Astrocyte (in vitro differentiated cells and primary cell): ENCODE measurements around the gene ARHGEF10L. TPM values are rescaled to one million over a fixed set of nuclear protein-coding genes. Genes with fewer than 3 reads are reported as not detected.

Experiments used
- DNase-seq: peaks from one replicate; pipeline ENCODE4 v3.0.0-alpha.2; 2010; ENCODE audit warnings: low read depth
- FAIRE-seq: peaks from 2 replicates; lab custom pipeline; 2011; peaks lifted over from hg19 to GRCh38; lab: Jason Lieb, UNC
- H2AFZ ChIP-seq: 2 replicates; pipeline ENCODE4 v1.6.0; 2012; ENCODE audit warnings: low read depth, low read length, inconsistent platforms
- H3K27ac ChIP-seq: 2 replicates; pipeline ENCODE4 v1.5.1; 2011; ENCODE audit warnings: low read depth, low read length, inconsistent platforms
- H3K27me3 ChIP-seq: 2 replicates; pipeline ENCODE4 v1.6.0; 2011; ENCODE audit warnings: low read length, inconsistent platforms; ENCODE audit not compliant: insufficient read depth
- H3K36me3 ChIP-seq: 2 replicates; pipeline ENCODE4 v1.5.1; 2011; ENCODE audit warnings: low read length, inconsistent platforms; ENCODE audit not compliant: insufficient read depth
- H3K4me1 ChIP-seq: 2 replicates; pipeline ENCODE4 v1.5.1; 2011; ENCODE audit warnings: low read length, inconsistent platforms; ENCODE audit not compliant: insufficient read depth
- H3K4me2 ChIP-seq: 2 replicates; pipeline ENCODE4 v1.6.0; 2012; ENCODE audit warnings: low read length, inconsistent platforms
- H3K4me3 ChIP-seq: 2 replicates; pipeline ENCODE4 v1.5.1; 2011; ENCODE audit warnings: low read depth, mild to moderate bottlenecking, low read length, inconsistent platforms; ENCODE audit not compliant: insufficient read depth
- H3K79me2 ChIP-seq: 2 replicates; pipeline ENCODE4 v1.6.0; 2012; ENCODE audit warnings: mild to moderate bottlenecking, low read length, inconsistent platforms; ENCODE audit not compliant: insufficient read depth
- H3K9ac ChIP-seq: 2 replicates; pipeline ENCODE4 v1.6.0; 2012; ENCODE audit warnings: mild to moderate bottlenecking, low read length, inconsistent platforms
- H3K9me3 ChIP-seq: 2 replicates; pipeline ENCODE4 v1.5.1; 2012; ENCODE audit warnings: low read depth, mild to moderate bottlenecking, low read length, inconsistent platforms; ENCODE audit not compliant: insufficient read depth
- H4K20me1 ChIP-seq: 2 replicates; pipeline ENCODE4 v1.6.0; 2012; ENCODE audit warnings: low read length, inconsistent platforms; ENCODE audit not compliant: insufficient read depth
- H3K27ac Mint-ChIP-seq: one replicate; pipeline ENCODE4 v1.8.0; 2021; ENCODE audit warnings: mild to moderate bottlenecking, mixed read lengths; ENCODE audit not compliant: unreplicated experiment
- H3K27me3 Mint-ChIP-seq: one replicate; pipeline ENCODE4 v1.8.0; 2021; ENCODE audit warnings: low read depth, mixed read lengths; ENCODE audit not compliant: unreplicated experiment
- H3K36me3 Mint-ChIP-seq: one replicate; pipeline ENCODE4 v1.8.0; 2021; ENCODE audit warnings: low read depth, mixed read lengths; ENCODE audit not compliant: unreplicated experiment
- H3K4me1 Mint-ChIP-seq: one replicate; pipeline ENCODE4 v1.8.0; 2021; ENCODE audit warnings: low read depth, mixed read lengths; ENCODE audit not compliant: unreplicated experiment
- H3K4me3 Mint-ChIP-seq: one replicate; pipeline ENCODE4 v1.8.0; 2021; ENCODE audit warnings: mild to moderate bottlenecking, moderate library complexity, mixed read lengths; ENCODE audit not compliant: unreplicated experiment
- H3K9me3 Mint-ChIP-seq: one replicate; pipeline ENCODE4 v1.8.0; 2021; ENCODE audit warnings: mild to moderate bottlenecking, mixed read lengths; ENCODE audit not compliant: unreplicated experiment
- EZH2 ChIP-seq: IDR thresholded peaks from 2 replicates; pipeline ENCODE4 v1.6.1; 2012; ENCODE audit warnings: mild to moderate bottlenecking, low read length, inconsistent platforms; ENCODE audit not compliant: insufficient read depth
- total RNA-seq: library from RNA; stranded (reverse); gene quantifications from 2 replicates; pipeline ENCODE4 v1.2.1, GENCODE V29; 2021
- TF ChIP-seq, protein P1 (sequence below): IDR thresholded peaks from 2 replicates; pipeline ENCODE4 v1.5.1; 2011; ENCODE audit warnings: low read depth, mild to moderate bottlenecking, inconsistent platforms, low read length, moderate library complexity; ENCODE audit not compliant: insufficient read depth

Gene ARHGEF10L
- total RNA-seq, 1 donor from 2014 or later, result 14.2 TPM

GRCh38 chr1:17728123-17728712 is 188.7 kb downstream of the ARHGEF10L start:
- Histone ChIP-seq H3K27me3 (peaks cover 3% of the 10 kb centered on the region), H3K9ac (no peak overlapping the region), H3K36me3 (no peaks in the 10 kb centered on the region), H3K4me3 (no peak overlapping the region), H3K4me1 (peaks cover 3% of the 10 kb centered on the region), H4K20me1 (no peaks in the 10 kb centered on the region), H3K4me2 (no peak overlapping the region), H2AFZ (no peak overlapping the region), H3K27ac (no peak overlapping the region), H3K9me3 (no peaks in the 10 kb centered on the region), H3K79me2 (no peaks in the 10 kb centered on the region)
- Mint-ChIP-seq H3K4me3 (no peak overlapping the region), H3K27ac (no peak overlapping the region), H3K27me3 (peaks cover 30% of the 10 kb centered on the region), H3K36me3 (no peaks in the 10 kb centered on the region), H3K4me1 (peaks cover 5% of the 10 kb centered on the region), H3K9me3 (no peaks in the 10 kb centered on the region)
- FAIRE-seq, result no peak
- no peak for DNase-seq
- TF ChIP-seq, protein P1, sequence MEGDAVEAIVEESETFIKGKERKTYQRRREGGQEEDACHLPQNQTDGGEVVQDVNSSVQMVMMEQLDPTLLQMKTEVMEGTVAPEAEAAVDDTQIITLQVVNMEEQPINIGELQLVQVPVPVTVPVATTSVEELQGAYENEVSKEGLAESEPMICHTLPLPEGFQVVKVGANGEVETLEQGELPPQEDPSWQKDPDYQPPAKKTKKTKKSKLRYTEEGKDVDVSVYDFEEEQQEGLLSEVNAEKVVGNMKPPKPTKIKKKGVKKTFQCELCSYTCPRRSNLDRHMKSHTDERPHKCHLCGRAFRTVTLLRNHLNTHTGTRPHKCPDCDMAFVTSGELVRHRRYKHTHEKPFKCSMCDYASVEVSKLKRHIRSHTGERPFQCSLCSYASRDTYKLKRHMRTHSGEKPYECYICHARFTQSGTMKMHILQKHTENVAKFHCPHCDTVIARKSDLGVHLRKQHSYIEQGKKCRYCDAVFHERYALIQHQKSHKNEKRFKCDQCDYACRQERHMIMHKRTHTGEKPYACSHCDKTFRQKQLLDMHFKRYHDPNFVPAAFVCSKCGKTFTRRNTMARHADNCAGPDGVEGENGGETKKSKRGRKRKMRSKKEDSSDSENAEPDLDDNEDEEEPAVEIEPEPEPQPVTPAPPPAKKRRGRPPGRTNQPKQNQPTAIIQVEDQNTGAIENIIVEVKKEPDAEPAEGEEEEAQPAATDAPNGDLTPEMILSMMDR, result no peak
- TF ChIP-seq EZH2, result no peak

GRCh38 chr1:17729248-17729647 is 189.8 kb downstream of the ARHGEF10L start:
- no peaks in the 10 kb centered on the region for H4K20me1 ChIP-seq
- no peak overlapping the region for H3K27ac Mint-ChIP-seq
- H3K36me3 ChIP-seq, result no peaks in the 10 kb centered on the region
- H3K4me2 ChIP-seq, result no peak overlapping the region
- H3K4me1 Mint-ChIP-seq, result peaks cover 5% of the 10 kb centered on the region
- no peak overlapping the region for H2AFZ ChIP-seq
- no peak for TF ChIP-seq EZH2
- TF ChIP-seq, protein P1, result no peak
- H3K27me3 Mint-ChIP-seq, result peaks cover 25% of the 10 kb centered on the region
- H3K9ac ChIP-seq, result no peak overlapping the region
- DNase-seq (no peak), FAIRE-seq (no peak)
- H3K4me3 ChIP-seq, result no peak overlapping the region
- H3K4me3 Mint-ChIP-seq, result no peak overlapping the region
- no peaks in the 10 kb centered on the region for H3K27me3 ChIP-seq
- no peak overlapping the region for H3K27ac ChIP-seq
- H3K4me1 ChIP-seq, result peaks cover 3% of the 10 kb centered on the region
- no peaks in the 10 kb centered on the region for H3K79me2 ChIP-seq
- H3K36me3 Mint-ChIP-seq, result no peaks in the 10 kb centered on the region
- H3K9me3 Mint-ChIP-seq, result no peaks in the 10 kb centered on the region
- H3K9me3 ChIP-seq, result no peaks in the 10 kb centered on the region

GRCh38 chr1:17729909-17730308 is 190.4 kb downstream of the ARHGEF10L start:
- H3K9me3 Mint-ChIP-seq, result no peaks in the 10 kb centered on the region
- TF ChIP-seq EZH2, result no peak
- TF ChIP-seq, protein P1, result no peak
- Histone ChIP-seq H3K79me2 (no peaks in the 10 kb centered on the region), H3K36me3 (no peaks in the 10 kb centered on the region), H3K4me2 (no peak overlapping the region), H3K27me3 (no peaks in the 10 kb centered on the region), H3K9ac (no peak overlapping the region), H2AFZ (no peak overlapping the region), H3K27ac (no peak overlapping the region), H3K4me3 (no peak overlapping the region), H3K9me3 (no peaks in the 10 kb centered on the region), H3K4me1 (peaks cover 3% of the 10 kb centered on the region), H4K20me1 (no peaks in the 10 kb centered on the region)
- H3K27me3 Mint-ChIP-seq, result peaks cover 24% of the 10 kb centered on the region
- H3K4me3 Mint-ChIP-seq, result no peak overlapping the region
- no peak for DNase-seq
- no peak for FAIRE-seq
- H3K36me3 Mint-ChIP-seq, result no peaks in the 10 kb centered on the region
- H3K27ac Mint-ChIP-seq, result no peak overlapping the region
- peaks cover 5% of the 10 kb centered on the region for H3K4me1 Mint-ChIP-seq
